Stimulated activated CD8-positive, alpha-beta memory T cell treated with anti-CD3 and anti-CD28 coated beads, Interleukin-7, amount 100 ng/mL, for 1 hour (primary cell): ENCODE results near the gene CADM1.

Experiments
- DNase-seq, 2 donors: peaks; one replicate each; pipeline ENCODE4 v3.0.0-alpha.2; 2020; ENCODE audit warnings: low read depth in 2 of 2

Gene CADM1

DNA sequence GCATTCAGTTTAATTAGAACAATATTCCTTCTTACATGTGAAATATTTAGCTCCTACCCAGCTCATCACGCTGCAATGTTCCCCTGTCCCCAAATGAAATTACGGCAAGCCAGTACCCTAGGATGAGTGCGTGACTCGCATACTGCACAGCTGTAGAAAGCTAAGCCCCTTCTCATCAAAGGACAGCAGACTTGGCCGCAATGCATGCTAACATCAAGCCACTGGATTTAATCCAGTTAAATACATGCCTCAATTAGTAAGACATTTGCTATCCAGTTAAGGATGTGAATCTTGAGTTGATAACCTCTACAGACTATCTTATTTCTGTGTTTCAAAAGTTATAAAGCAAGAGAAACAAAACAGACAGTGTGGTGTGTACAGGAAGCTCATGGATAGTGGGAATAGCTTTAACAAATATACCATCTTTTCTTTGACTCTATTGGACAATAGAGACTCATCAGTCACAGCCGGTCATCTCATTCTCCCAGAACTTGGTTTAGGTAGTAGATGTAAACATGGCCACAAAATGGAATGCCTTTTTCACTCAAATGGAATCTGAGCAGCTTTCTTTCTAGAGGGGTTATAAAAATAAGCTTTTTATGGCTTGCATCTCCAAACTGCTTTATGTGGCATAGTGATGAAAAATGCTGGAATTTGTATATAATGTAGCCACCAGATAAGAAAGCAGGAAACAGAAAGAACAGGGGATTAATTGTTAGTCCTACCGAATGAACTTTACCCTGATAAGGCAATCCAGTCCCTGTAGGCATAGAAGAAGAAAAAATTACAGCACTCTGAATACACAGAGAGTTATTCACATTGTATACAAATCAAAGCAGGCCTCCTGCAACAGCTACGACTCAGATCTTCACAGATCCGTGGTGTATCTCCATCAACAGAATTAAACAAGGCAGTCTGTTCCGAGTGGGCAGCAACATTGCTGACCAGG lies 224.1 kb downstream of the CADM1 start:
- no peak for DNase-seq

DNA sequence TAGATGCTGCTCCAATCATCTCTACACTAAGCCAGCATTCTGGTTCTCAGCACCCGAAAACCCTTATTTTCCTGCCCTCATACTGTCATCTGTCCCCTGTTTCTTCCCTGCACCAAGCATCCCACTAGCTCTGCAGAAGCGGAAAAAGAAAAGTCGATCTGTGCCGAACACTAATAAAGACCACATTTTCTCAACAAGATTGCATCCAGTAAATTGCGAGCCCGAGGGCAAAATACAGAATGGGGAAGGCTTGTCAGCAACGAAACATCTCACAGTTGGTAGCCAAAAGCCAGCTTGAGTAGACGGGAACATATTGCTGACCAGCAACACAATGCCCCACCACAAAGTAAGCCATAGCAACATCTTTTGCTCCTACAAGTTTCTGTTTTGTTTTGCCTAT lies 227.4 kb downstream of the CADM1 start:
- no peak for DNase-seq

GRCh38 chr11:115276191-115276590 lies 228.0 kb downstream of the CADM1 start:
- no peak for DNase-seq

DNA sequence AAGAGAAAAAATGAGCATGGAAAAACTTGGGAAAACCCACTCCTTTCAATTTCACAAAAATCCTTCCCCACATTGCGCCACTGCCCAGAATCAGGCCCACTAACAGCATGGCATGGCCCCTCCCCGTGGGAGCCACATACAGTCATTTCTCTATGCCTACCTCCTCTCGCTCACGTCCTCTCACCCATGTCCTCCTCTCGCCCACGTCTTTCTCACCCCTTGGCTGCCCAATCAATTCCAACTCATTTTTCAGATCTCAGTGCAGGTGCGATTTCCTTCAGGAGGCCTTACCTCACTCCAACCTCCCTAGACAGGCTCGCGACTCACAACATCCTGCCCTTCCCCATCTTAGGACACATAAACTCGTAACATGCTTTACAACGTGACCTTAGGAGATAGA lies 229.2 kb downstream of the CADM1 start:
- DNase-seq, result no peak

- no peak for DNase-seq
Observed at GRCh38 chr11:115272925-115273324, 231.3 kb downstream of the CADM1 start.

DNA sequence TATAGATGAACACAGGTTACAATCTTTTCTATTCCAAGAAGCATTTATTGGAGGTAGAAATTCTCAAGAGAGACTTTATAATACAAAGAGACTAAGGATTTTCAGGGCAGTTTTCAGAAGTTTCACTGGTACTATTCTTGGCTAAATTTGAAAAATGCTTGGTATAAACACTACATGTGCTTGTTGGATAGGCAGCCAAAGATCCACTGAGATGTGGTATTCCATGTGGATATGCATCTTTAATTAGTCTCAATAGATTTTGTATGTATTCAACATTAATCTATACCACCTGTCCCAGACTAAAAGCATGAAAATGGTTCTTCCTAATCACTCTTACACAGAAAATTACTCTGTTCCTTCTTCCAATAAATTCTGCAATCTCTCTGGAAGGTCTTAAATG lies 232.6 kb downstream of the CADM1 start:
- DNase-seq, result no peak

DNA sequence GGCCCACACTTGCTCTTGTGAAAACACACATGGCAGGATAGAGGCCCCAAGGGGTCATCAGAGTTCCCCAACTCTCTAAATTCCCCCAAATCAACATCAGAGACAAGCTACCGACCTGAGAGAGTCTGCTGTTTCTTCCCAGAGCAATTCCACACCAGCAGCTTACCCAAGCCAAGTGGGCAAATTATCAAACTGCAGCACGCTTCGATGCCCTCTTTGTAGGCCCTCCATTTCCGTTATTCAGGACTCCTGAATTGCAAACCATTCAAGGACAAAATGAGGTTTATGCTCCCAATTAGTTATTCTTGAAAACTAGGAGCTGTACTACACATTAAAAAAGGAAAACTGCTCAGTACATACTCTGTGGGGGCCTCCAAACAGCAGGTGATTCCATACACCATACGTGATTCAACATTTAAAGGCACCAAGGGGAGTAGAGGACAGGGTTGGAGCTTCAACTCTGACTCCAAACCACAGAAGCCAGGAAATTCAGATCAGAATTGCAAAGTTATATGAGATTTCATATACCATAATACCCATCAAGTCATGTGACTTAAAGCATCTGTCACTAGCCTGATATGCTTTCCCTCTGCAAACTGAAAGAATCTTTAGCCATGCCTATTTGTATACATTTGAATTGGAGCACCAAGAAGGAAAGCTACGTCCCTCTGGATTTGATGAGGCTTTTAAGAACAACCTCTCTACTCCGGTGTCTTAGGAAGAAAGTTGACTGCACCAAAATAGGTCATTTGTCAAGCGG lies 234.8 kb downstream of the CADM1 start:
- DNase-seq, result no peak

DNA sequence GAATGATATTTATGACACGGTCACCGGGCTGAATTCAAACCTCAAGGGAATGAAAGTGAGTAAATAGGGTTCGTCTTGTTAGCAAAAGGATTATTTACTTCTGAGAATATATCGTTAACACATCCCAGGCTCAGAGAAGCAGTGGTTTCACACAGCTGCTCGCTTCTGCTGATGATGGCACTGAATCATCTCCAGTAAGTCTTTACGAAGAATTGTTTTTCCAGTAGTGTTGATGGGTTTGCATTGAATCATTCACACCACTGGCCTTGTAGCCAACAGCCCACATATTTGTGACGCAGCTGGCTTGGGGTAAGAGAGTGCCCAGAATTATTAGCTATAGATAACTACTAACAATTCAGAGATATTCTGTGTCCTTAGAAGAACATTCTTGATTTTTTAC lies 236.3 kb downstream of the CADM1 start:
- DNase-seq, result no peak

GRCh38 chr11:115267238-115267781 lies 236.9 kb downstream of the CADM1 start:
- no peak for DNase-seq

DNA sequence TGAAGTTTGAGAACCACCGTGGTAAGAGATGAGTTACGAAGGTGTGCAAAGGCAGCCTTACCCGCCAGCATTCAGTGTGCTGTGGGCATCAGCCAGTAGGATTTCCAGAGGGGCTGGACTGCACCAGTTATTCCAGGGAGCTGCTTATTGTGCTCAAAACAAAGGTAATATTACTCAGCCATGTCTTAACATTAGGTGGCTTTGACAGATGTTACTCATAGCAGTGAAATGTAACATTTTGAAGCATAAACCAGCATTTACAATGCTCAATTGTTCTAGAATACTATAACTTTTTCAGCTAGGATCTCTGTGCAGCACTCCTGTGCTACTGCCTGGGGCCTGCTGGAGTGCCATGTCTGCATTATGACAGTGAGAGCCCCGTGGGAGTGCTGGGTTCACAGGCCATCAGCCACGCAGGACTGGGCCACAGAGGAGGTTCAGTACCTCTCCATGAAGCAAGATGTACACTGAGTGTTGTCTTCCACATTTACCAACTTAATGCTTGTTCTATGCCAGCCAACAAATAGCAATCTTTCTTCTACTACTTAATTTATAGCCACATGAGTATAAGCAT lies 238.1 kb downstream of the CADM1 start:
- no peak for DNase-seq

DNA sequence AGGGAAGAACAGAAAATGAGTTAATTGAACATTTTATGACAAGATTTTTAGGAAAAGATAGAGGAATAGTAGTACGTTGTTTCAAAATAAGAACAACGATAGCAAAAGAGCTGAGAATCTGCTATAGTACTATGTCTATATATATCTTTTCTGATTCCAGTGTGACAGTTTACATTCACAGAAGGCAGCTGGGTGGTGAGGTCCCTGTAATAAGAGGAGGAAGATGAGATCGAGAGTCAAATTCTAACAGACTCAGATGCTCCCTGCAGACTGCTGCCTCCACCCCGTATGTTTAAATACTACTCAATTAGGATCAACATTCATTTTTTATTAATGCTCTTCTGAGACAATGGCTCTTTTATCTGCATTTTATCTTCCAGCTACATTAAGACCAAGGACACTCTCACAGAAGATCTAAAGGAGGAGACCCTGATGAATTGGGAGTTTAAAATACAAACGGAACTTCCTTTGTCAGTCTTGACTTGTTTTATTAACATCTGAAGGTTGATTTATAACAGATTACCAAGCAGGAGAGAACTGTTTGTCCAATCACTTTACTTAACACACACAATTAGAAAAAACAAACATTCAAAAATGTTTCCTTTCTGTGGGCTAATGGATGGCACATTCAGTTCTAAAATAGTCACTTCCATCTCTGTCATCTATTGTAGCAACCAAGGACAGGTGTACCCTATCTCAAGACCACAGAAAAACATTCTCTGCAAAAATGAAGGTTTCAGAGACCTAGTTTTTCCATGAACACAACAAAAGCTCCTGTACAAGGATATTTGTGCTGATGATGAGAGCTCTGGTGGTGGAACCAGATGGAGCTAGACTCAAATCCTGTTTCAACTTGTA lies 240.2 kb downstream of the CADM1 start:
- no peak for DNase-seq

GRCh38 chr11:115258216-115258615 lies 246.0 kb downstream of the CADM1 start:
- DNase-seq, result no peak

DNA sequence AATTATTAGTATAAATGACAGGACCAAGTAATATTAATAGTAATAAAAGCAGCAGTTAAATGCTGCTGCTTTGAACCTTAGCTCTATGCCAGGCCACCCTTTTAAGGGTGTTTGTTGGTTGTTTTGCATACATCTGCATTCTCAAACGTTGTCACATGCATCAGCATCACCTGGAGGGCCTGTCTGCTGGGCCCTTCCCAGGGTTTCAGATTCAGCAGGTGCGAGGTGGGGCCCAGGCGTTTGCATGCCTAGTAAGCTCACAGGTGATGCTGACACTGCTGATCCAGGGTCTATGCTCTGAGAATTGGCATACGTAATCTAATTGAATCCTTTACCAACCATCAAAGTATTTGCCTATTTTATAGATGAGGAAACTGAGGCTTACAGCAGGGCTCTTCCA lies 246.5 kb downstream of the CADM1 start:
- DNase-seq, result no peak

- no peak for DNase-seq
Observed at GRCh38 chr11:115257270-115257669, 246.9 kb downstream of the CADM1 start.

DNA sequence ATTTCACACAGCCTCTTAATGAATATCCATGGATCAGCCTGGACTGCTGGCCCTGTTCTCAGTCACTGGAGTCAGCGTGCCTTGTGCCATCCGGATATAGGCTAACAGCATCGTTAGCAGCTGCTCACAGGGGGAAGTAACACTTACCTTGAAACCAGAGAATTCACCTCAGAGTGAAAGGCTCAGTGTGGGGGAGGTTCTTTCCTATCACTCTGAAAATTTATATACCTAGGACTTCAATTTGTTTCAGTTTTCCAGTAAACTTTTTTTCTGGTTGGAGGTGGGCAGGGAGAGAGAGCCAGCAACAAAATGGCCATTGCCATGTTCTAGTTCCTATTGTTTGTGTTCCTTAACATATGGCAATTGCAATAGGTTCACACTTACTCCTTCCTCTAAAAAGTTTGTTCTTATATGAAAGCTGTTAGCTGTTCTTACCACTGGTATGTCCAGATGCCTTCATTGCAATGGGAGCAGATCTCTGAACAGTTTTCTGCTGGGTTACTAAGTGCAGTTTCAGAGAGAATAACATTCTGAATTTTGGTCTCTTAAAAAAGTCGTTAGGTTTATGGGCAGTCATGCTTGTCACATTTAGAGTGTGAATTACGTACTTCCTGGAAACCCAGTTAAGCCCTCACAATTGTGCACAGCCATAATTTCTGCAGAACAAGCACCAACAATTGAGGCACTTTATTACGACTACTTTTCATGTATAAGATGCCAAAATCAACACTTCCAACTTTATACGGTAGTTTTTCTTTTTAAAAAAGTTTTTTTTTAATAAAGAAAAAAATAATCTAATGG lies 247.6 kb downstream of the CADM1 start:
- DNase-seq, result no peak

DNA sequence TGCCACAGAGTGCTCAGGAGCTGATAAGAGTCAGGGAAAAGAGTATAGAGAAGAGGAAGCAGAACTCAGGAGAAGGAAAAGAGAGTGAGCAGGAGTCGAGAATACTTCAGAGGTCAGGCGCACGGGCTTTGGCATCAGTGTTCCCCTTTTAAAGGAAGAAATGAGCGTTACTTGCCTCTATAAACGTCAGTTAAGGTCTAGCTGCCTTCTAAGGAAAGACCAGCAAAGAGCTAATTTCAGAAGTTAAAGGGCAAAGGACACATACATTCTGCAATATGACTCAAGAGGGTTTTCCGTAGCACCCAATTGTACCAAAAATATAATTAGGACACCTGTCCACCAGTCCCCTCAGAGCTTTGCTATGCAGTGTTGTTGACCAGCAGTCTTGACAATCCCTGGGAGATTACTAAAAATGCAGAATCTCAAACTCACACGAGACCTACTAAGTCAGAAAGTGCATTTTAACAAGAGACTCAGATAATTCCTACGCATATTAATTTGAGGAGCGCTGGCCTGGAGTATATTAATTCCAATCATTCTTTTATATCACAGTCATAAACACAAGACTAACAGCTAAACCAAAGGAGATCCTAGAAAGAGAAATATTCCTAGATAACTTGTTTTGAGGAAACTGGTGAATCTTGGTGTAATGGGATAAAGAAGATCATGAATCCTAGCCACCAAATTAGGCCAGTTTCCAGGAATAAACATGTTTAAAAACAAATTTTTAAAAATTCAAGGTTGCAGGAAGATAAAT lies 249.0 kb downstream of the CADM1 start:
- DNase-seq, result no peak

- DNase-seq, result no peak
Observed at GRCh38 chr11:115251126-115251525, 253.1 kb downstream of the CADM1 start.

DNA sequence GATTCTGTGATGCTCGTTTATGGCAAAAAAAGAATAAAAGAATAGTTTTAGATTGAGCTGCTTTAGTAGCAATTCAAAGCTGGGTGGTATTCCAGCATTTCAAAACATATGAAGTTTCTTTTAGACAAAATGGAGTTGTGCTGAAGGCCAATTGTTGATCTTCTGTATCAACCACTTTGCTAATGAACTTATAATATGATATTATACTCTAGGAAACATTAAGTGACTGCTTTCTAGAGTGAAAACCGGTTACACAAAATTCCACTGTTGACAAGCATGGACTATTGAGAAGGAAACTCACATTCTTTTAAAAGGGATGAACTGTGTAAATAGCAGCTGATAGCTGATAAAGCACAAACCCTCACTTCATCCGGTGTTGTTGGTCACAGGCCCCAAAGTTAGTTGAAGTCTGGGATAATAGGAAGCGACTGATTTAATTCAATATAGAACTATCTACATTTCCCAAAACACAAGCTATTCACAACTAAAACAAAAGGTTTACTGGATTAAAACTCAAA lies 255.1 kb downstream of the CADM1 start:
- no peak for DNase-seq

GRCh38 chr11:115247953-115248352 lies 256.3 kb downstream of the CADM1 start:
- no peak for DNase-seq

DNA sequence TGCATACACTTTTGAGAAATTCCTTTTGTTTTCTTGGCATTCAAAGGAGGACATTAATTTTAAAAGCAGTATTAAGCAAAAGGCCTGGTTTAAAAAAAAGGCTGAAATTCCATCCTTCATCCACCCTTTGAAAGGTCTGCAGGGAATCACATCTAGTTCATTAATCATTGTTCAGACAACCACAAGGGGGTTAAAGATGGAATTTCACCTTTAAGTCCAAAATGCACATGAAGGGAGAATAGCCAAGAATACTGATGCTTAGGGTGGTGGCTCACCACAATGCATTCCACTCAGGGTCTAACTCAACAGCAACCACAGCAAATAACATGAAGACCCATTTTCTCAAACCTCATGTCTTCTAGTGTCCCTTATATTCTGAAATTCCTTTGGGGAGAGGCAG lies 256.9 kb downstream of the CADM1 start:
- DNase-seq, result no peak
